HepG2 (cell line): ENCODE measurements around the gene ZDHHC19. TPM values are rescaled to one million over a fixed set of nuclear protein-coding genes. Genes with fewer than 3 reads are reported as not detected.
A peak's percentile ranks its signal among the peaks of the same experiment; 100 is the strongest.

ENCODE experiments used
- CREB1 ChIP-seq, 2 experiments: fragments of 450-650 bp in 1 of 2; IDR thresholded peaks; 2 replicates each; pipeline ENCODE4 v1.6.1; 2016 to 2017; ENCODE audit warnings: control low read depth in 1 of 2, mild to moderate bottlenecking in 1 of 2, missing compliant biosample characterization in 1 of 2, missing genetic modification characterization in 1 of 2
- CREM ChIP-seq, 2 experiments: sonication (generic) in 1 of 2; formaldehyde crosslinking in 1 of 2; IDR thresholded peaks; 2 replicates each; pipeline versions ENCODE4 v1.4.0 to v1.6.1; 2016 to 2020; ENCODE audit warnings: antibody characterized with exemption in 1 of 2, mild to moderate bottlenecking in 1 of 2, missing genetic modification reagents in 1 of 2
- CTCF ChIP-seq: sonication (generic); formaldehyde crosslinking; IDR thresholded peaks from 2 replicates; pipeline ENCODE4 v1.5.0; 2020; ENCODE audit warnings: mild to moderate bottlenecking, missing genetic modification reagents, moderate library complexity
- HHEX ChIP-seq: IDR thresholded peaks from 2 replicates; pipeline ENCODE4 v1.6.1; 2016; ENCODE audit warnings: control low read depth
- HOMEZ ChIP-seq: IDR thresholded peaks from 2 replicates; pipeline ENCODE4 v1.6.1; 2016; ENCODE audit warnings: low read depth
- IRF2 ChIP-seq: IDR thresholded peaks from 2 replicates; pipeline ENCODE4 v1.6.1; 2018; ENCODE audit warnings: missing genetic modification reagents, missing compliant biosample characterization
- KDM6A ChIP-seq: IDR thresholded peaks from 2 replicates; pipeline ENCODE4 v1.6.1; 2016; ENCODE audit warnings: low read depth
- MAX ChIP-seq: IDR thresholded peaks from 2 replicates; pipeline ENCODE4 v1.6.1; 2012; ENCODE audit warnings: inconsistent platforms
- NPAS2 ChIP-seq: sonication (generic); formaldehyde crosslinking; IDR thresholded peaks from 2 replicates; pipeline ENCODE4 v1.8.0; 2022; ENCODE audit warnings: mild to moderate bottlenecking, missing genetic modification reagents, borderline replicate concordance
- POGK ChIP-seq: sonication (generic); formaldehyde crosslinking; conservative IDR thresholded peaks from 2 replicates; pipeline ENCODE4 v1.8.0; 2022; ENCODE audit warnings: mild to moderate bottlenecking, moderate library complexity, missing genetic modification reagents
- SRSF1 ChIP-seq: fragments of 200-400 bp; formaldehyde crosslinking; optimal IDR thresholded peaks from 2 replicates; pipeline ENCODE3; 2017; ENCODE audit warnings: mild to moderate bottlenecking, low read depth, low read length, moderate library complexity
- TARDBP ChIP-seq: sonication (generic); formaldehyde crosslinking; IDR thresholded peaks from 2 replicates; pipeline ENCODE4 v1.8.0; 2022; ENCODE audit warnings: mild to moderate bottlenecking, missing genetic modification reagents
- ZFP1 ChIP-seq: IDR thresholded peaks from 2 replicates; pipeline ENCODE4 v1.6.1; 2016
- ZFP37 ChIP-seq: sonication (generic); formaldehyde crosslinking; IDR thresholded peaks from 2 replicates; pipeline ENCODE4 v1.4.0; 2020; ENCODE audit warnings: missing genetic modification reagents, borderline replicate concordance
- ZNF101 ChIP-seq: sonication (generic); formaldehyde crosslinking; IDR thresholded peaks from 2 replicates; pipeline ENCODE4 v1.4.0; 2020; ENCODE audit warnings: mild to moderate bottlenecking, low read depth, missing genetic modification reagents, borderline replicate concordance
- ZNF124 ChIP-seq: sonication (generic); formaldehyde crosslinking; IDR thresholded peaks from 2 replicates; pipeline ENCODE4 v1.4.0; 2020; ENCODE audit warnings: missing genetic modification reagents
- ZNF264 ChIP-seq: sonication (generic); formaldehyde crosslinking; IDR thresholded peaks from 2 replicates; pipeline ENCODE4 v1.4.0; 2020; ENCODE audit warnings: missing genetic modification reagents
- ZNF777 ChIP-seq: sonication (generic); formaldehyde crosslinking; IDR thresholded peaks from 2 replicates; pipeline ENCODE4 v1.4.0; 2020; ENCODE audit warnings: missing genetic modification reagents
- ZNF841 ChIP-seq: sonication (generic); formaldehyde crosslinking; IDR thresholded peaks from 2 replicates; pipeline ENCODE4 v1.8.1; 2023; ENCODE audit warnings: missing genetic modification reagents, borderline replicate concordance
- polyA plus RNA-seq, 8 experiments: library from polyadenylated mRNA; depleted of rRNA in 3 of 8; stranded (reverse) in 7 of 8; unstranded in 1 of 8; fragments of >200 nt; fragmentation: Illumina TruSeq in 4 of 8; extraction: Trizol in 4 of 8; gene quantifications; 2 replicates each; pipeline versions ENCODE4 v1.2.1 to v1.2.3, GENCODE V29; 2011 to 2016; ENCODE audit warnings: low read depth in 4 of 8, missing spikeins in 1 of 8, mixed read lengths in 1 of 8; ENCODE audit not compliant: insufficient read depth in 1 of 8
- total RNA-seq, 5 experiments: library from RNA; depleted of rRNA; stranded (reverse); fragments of >200 nt; fragmentation: Illumina TruSeq; extraction: Trizol; gene quantifications; 2 replicates each; pipeline ENCODE4 v1.2.3, GENCODE V29; 2016; ENCODE audit warnings: low read depth in 1 of 5
- TF ChIP-seq, protein P1 (sequence below): sonication (generic); formaldehyde crosslinking; IDR thresholded peaks from 2 replicates; pipeline ENCODE4 v1.8.0; 2022; ENCODE audit warnings: missing genetic modification reagents, mild to moderate bottlenecking, moderate library complexity, borderline replicate concordance
- TF ChIP-seq, protein P2 (sequence below): sonication (generic); formaldehyde crosslinking; IDR thresholded peaks from 2 replicates; pipeline ENCODE4 v1.9.0; 2021; ENCODE audit warnings: missing genetic modification reagents, mild to moderate bottlenecking, borderline replicate concordance

Gene ZDHHC19
- total and polyA plus RNA-seq, 2 of the 13 experiments (the other 11 are each of a cell fraction or from before 2014, with no cell fraction given) = 0.22 to 0.53 TPM

DNA sequence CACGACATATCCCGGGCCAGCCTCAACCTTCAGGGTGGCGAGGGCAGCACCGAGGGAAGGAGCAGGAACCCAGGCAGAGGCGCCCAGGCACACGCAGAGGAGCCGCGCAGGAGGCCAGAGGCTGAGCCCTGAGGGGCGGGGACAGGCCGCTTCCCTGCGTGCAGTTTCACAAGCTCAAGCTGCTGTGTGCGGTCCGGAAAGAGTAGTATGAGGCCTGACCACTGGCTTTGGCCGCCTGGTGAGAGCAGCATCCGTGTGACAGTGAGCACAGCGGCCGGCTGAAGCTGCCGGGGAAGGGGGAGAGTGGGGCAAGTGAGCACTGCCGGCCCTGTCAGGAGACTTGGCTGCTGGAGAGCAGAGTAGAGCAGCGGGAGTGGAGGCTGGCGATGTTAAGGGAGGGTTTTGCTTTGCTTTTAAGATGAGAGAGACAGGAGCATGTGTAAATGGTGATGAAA is 8.7 kb downstream of the ZDHHC19 start (continued):
- TF ChIP-seq, protein P1, sequence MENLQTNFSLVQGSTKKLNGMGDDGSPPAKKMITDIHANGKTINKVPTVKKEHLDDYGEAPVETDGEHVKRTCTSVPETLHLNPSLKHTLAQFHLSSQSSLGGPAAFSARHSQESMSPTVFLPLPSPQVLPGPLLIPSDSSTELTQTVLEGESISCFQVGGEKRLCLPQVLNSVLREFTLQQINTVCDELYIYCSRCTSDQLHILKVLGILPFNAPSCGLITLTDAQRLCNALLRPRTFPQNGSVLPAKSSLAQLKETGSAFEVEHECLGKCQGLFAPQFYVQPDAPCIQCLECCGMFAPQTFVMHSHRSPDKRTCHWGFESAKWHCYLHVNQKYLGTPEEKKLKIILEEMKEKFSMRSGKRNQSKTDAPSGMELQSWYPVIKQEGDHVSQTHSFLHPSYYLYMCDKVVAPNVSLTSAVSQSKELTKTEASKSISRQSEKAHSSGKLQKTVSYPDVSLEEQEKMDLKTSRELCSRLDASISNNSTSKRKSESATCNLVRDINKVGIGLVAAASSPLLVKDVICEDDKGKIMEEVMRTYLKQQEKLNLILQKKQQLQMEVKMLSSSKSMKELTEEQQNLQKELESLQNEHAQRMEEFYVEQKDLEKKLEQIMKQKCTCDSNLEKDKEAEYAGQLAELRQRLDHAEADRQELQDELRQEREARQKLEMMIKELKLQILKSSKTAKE (CRISPR knock-in tag) = no peak
- TF ChIP-seq ZFP1 (no peak), SRSF1 (no peak), ZNF777 (CRISPR knock-in tag) (no peak), ZNF264 (CRISPR knock-in tag) (no peak), ZNF841 (CRISPR knock-in tag) (no peak), KDM6A (no peak), CREM (IDR thresholded peaks at IDR 0.05) (no peak), CREM (CRISPR knock-in tag; IDR thresholded peaks at IDR 0.05) (no peak), ZNF101 (CRISPR knock-in tag) (no peak), HOMEZ (CRISPR knock-in tag) (0 out of 2 replicates have a peak, but pooled peaks have one; percentile 15), MAX (0 out of 2 replicates have a peak, but pooled peaks have one; percentile 33), HHEX (CRISPR knock-in tag) (no peak), ZFP37 (CRISPR knock-in tag) (no peak), IRF2 (0 out of 2 replicates have a peak, but pooled peaks have one; percentile 24), ZNF124 (CRISPR knock-in tag) (no peak), POGK (CRISPR knock-in tag) (0 out of 2 replicates have a peak, but pooled peaks have one; percentile 38), TARDBP (CRISPR knock-in tag) (no peak), CREB1 (IDR thresholded peaks at IDR 0.05) (no peak), CREB1 (CRISPR knock-in tag; IDR thresholded peaks at IDR 0.05) (no peak), NPAS2 (CRISPR knock-in tag) (no peak), CTCF (CRISPR knock-in tag) (peak; percentile 20; the same call in 1 of the 2 replicates)
- TF ChIP-seq, protein P2, sequence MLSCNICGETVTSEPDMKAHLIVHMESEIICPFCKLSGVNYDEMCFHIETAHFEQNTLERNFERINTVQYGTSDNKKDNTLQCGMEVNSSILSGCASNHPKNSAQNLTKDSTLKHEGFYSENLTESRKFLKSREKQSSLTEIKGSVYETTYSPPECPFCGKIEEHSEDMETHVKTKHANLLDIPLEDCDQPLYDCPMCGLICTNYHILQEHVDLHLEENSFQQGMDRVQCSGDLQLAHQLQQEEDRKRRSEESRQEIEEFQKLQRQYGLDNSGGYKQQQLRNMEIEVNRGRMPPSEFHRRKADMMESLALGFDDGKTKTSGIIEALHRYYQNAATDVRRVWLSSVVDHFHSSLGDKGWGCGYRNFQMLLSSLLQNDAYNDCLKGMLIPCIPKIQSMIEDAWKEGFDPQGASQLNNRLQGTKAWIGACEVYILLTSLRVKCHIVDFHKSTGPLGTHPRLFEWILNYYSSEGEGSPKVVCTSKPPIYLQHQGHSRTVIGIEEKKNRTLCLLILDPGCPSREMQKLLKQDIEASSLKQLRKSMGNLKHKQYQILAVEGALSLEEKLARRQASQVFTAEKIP (CRISPR knock-in tag) = no peak
